T-helper 17 cell (primary cell): Measurements from ENCODE around the gene CD101. TPM values are rescaled to one million over a fixed set of nuclear protein-coding genes. Genes with fewer than 3 reads are reported as not detected.

Experiments used
- ATAC-seq: fragments of 150-1000 bp; cut with Tn5 transposase; 2 replicates; pipeline ENCODE4 v1.10.0; 2021; ENCODE audit warnings: mild to moderate bottlenecking, moderate library complexity
- DNase-seq, 3 donors: peaks; one replicate each; pipeline versions ENCODE4 v3.0.0 to v3.0.0-alpha.2; 2020 to 2021
- H3K9me3 ChIP-seq: one replicate; pipeline ENCODE4 v1.7.0; 2013; ENCODE audit warnings: low read length, mild to moderate bottlenecking; ENCODE audit not compliant: control insufficient read depth, poor library complexity, severe bottlenecking
- H3K27ac Mint-ChIP-seq: one replicate; pipeline ENCODE4 v1.8.0; 2022; ENCODE audit warnings: mild to moderate bottlenecking, moderate library complexity, mixed read lengths
- H3K27me3 Mint-ChIP-seq: one replicate; pipeline ENCODE4 v1.8.0; 2022; ENCODE audit warnings: mixed read lengths
- H3K36me3 Mint-ChIP-seq: one replicate; pipeline ENCODE4 v1.8.0; 2022; ENCODE audit warnings: low read depth, mixed read lengths
- H3K4me1 Mint-ChIP-seq: one replicate; pipeline ENCODE4 v1.8.0; 2022; ENCODE audit warnings: mild to moderate bottlenecking, mixed read lengths
- H3K4me3 Mint-ChIP-seq: one replicate; pipeline ENCODE4 v1.8.0; 2022; ENCODE audit warnings: mild to moderate bottlenecking, moderate library complexity, mixed read lengths
- total RNA-seq, 4 donors: library from RNA in 2 of 4; stranded (reverse) in 2 of 4; gene quantifications; one replicate each; pipeline ENCODE4 v1.2.3 and lab custom pipeline; 2022 to 2026

The CD101 gene
- total RNA-seq, 2 donors from 2014 or later, result 1.9 to 5.7 TPM

DNA sequence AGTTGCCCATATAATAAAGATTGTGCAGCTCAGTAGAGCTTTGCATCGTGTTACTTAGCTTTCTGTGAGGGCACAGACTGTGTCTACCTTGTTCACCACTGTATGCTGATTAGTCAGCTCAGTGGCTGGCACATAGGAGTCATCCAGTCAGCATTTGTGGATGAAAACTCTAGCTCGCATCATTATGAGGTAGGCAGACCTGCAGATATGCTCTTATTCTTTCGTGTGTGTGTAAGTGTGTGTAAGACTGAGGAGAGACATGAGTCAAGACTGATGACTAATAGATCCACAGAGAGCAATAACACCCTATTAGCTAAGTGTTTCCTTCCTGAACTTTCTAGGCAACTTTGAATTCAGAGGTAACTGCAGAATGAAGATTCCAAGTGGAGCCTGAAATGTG lies 75.7 kb downstream of the CD101 start:
- H3K9me3 ChIP-seq, result no peaks in the 10 kb centered on the region
- Mint-ChIP-seq H3K27me3 (no peaks in the 10 kb centered on the region), H3K27ac (no peak overlapping the region), H3K4me3 (no peak overlapping the region), H3K36me3 (peaks cover 25% of the 10 kb centered on the region), H3K4me1 (peaks cover 11% of the 10 kb centered on the region)
- DNase-seq (no peak), ATAC-seq (no peak)

DNA sequence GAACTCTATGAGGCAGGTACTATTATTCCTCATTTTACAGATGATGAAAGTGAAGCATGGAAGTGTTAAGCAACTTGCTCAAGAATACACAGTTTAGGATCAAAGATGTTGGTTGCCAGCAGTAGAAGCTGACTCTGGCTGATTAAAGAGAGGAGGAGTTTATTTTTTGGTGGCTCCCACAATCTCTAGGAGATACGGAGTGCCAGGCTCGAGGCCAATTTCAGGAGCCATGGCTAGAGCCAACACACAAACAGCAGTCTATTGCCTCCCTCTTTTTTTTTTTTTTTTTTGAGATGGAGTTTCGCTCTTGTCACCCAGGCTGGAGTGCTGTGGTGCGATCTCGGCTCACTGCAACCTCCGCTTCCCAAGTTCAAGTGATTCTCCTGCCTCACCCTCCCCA lies 78.2 kb downstream of the CD101 start:
- DNase-seq (no peak), ATAC-seq (no peak)
- no peak overlapping the region for H3K27ac Mint-ChIP-seq
- no peaks in the 10 kb centered on the region for H3K9me3 ChIP-seq
- peaks cover 8% of the 10 kb centered on the region for H3K4me1 Mint-ChIP-seq
- H3K36me3 Mint-ChIP-seq, result peaks cover 25% of the 10 kb centered on the region
- H3K27me3 Mint-ChIP-seq, result no peaks in the 10 kb centered on the region
- H3K4me3 Mint-ChIP-seq, result no peak overlapping the region

DNA sequence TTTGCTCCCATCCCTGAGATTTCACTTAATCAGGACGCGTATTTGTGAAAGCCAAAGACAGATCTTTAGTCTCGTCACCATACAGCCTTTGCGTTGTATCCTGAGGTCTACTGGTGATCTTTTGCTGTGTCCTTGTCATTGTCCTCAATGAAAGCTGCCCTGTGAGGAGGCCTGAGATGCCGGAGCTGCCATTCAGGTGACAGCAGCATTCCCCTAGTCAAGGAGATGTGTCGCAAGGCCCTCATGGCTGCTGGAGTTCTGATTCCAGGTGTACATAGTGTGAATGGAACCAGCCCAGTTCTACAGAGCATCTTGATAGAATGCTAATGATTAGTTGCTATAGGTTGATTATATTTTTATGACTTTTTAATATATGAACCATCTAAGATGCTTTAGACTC lies 82.7 kb downstream of the CD101 start:
- Mint-ChIP-seq H3K4me1 (no peaks in the 10 kb centered on the region), H3K36me3 (peaks cover 5% of the 10 kb centered on the region), H3K27ac (no peak overlapping the region), H3K27me3 (no peaks in the 10 kb centered on the region), H3K4me3 (no peak overlapping the region)
- no peak for ATAC-seq
- DNase-seq, result no peak
- H3K9me3 ChIP-seq, result no peaks in the 10 kb centered on the region

Other genes with a start within 250 kb of the CD101 start
- 100 to 1,000 TPM; 152 to 172 TPM for gene CD2, start 247.3 kb upstream of the CD101 start, total RNA-seq
- 1 to 10 TPM in 1 of 2 donors, under 1 TPM in 1; 0.94 to 1.3 TPM for gene PTGFRN, start 91.8 kb upstream of the CD101 start, total RNA-seq
- gene TTF2, start 58.6 kb downstream of the CD101 start, total RNA-seq, result 10 to 100 TPM; 49.2 to 50.9 TPM
- gene TRIM45, start 120.0 kb downstream of the CD101 start, total RNA-seq, result 1 to 10 TPM; 1.0 to 1.4 TPM
- not detected for gene VTCN1, start 209.2 kb downstream of the CD101 start, total RNA-seq